Natural killer cell (primary cell): ENCODE data around the gene WWC1. TPM values are rescaled to one million over a fixed set of nuclear protein-coding genes. Genes with fewer than 3 reads are reported as not detected.

Experiments used
- ATAC-seq, 3 donors: fragments of 150-1000 bp in 2 of 3; fragments of 200-7000 bp in 1 of 3; cut with Tn5 transposase; 1 replicate in 1 of 3; 2 replicates in 2 of 3; pipeline ENCODE4 v1.10.0; 2021; ENCODE audit warnings: mild to moderate bottlenecking in 2 of 3, moderate library complexity in 2 of 3
- DNase-seq, 2 donors: peaks; one replicate each; pipeline versions ENCODE4 v3.0.0 to v3.0.0-alpha.2; 2013 to 2021; ENCODE audit warnings: mixed read lengths in 1 of 2
- H3K27ac ChIP-seq: one replicate; pipeline ENCODE4 v1.5.1; 2013; ENCODE audit warnings: mild to moderate bottlenecking, low read length
- H3K27me3 ChIP-seq: one replicate; pipeline ENCODE4 v1.6.1; 2013; ENCODE audit warnings: low read length; ENCODE audit not compliant: control insufficient read depth, insufficient read depth
- H3K36me3 ChIP-seq: one replicate; pipeline ENCODE4 v1.6.1; 2013; ENCODE audit warnings: low read length; ENCODE audit not compliant: control insufficient read depth, insufficient read depth
- H3K4me1 ChIP-seq: one replicate; pipeline ENCODE4 v1.6.1; 2013; ENCODE audit warnings: low read length; ENCODE audit not compliant: control insufficient read depth, insufficient read depth
- H3K4me3 ChIP-seq: one replicate; pipeline ENCODE4 v1.5.1; 2013; ENCODE audit warnings: low read length
- H3K9me3 ChIP-seq: one replicate; pipeline ENCODE4 v1.6.1; 2013; ENCODE audit warnings: low read length; ENCODE audit not compliant: control insufficient read depth, insufficient read depth
- H3K27ac Mint-ChIP-seq, 2 donors: one replicate each; pipeline ENCODE4 v1.8.0; 2022; ENCODE audit warnings: mild to moderate bottlenecking in 2 of 2, mixed read lengths in 2 of 2, moderate library complexity in 1 of 2
- H3K27me3 Mint-ChIP-seq, 2 donors: one replicate each; pipeline ENCODE4 v1.8.0; 2022; ENCODE audit warnings: low read depth in 2 of 2, mixed read lengths in 2 of 2
- H3K36me3 Mint-ChIP-seq: one replicate; pipeline ENCODE4 v1.8.0; 2022; ENCODE audit warnings: mixed read lengths
- H3K4me1 Mint-ChIP-seq, 2 donors: one replicate each; pipeline ENCODE4 v1.8.0; 2022; ENCODE audit warnings: mixed read lengths in 2 of 2
- H3K4me3 Mint-ChIP-seq: one replicate; pipeline ENCODE4 v1.8.0; 2022; ENCODE audit warnings: mild to moderate bottlenecking, moderate library complexity, mixed read lengths
- H3K9me3 Mint-ChIP-seq, 2 donors: one replicate each; pipeline ENCODE4 v1.8.0; 2022; ENCODE audit warnings: mixed read lengths in 2 of 2
- WGBS: methylation state at CpG from one replicate; pipeline ENCODE4 v1.1.7; 2013; ENCODE audit warnings: missing lambda C conversion rate; ENCODE audit not compliant: insufficient coverage; 5-methylcytosine and 5-hydroxymethylcytosine counted together
- intact Hi-C: fragments of 100-400 bp; cut with micrococcal nuclease; formaldehyde crosslinking; loops from one replicate; pipeline ENCODE4 v1.14.2; 2022
- total RNA-seq, 4 donors: library from RNA; stranded (reverse); fragments of 120-200 nt in 1 of 4; gene quantifications; one replicate each; pipeline versions ENCODE4 v1.2.3 to v1.2.4, GENCODE V29; 2013 to 2022
- TF ChIP-seq, protein P1 (sequence below): fragments of 200-600 bp; IDR thresholded peaks from one replicate; pipeline ENCODE4 v1.8.0; 2022; ENCODE audit warnings: antibody characterized with exemption

The WWC1 gene
- total RNA-seq, 3 donors from 2014 or later (not counting 1 experiment from before 2014, with no cell fraction given): 0.42 to 0.66 (median 0.53) TPM

DNA sequence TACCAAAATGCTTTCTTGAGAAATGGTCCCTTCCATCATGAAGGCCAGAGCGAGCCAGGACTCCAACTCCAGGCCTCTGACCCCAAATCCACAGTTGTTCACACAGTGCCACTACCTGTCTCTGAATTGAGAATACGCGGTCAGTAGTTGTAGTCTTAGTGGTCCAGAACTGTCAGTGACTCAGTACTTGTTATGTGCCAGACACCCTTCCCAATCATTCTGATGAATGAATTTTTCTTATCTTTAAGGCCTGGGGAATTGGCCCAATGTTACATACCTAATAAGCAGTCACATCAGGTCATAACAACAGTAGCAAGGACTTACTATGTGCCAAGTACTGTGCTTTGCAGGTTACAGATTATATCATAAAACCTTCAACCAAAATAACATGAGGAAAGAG, 122.2 kb downstream of the WWC1 start:
- WGBS: 91% methylated on average over 3 of the region's 3 CpGs
- H3K27ac Mint-ChIP-seq: no peak overlapping the region

DNA sequence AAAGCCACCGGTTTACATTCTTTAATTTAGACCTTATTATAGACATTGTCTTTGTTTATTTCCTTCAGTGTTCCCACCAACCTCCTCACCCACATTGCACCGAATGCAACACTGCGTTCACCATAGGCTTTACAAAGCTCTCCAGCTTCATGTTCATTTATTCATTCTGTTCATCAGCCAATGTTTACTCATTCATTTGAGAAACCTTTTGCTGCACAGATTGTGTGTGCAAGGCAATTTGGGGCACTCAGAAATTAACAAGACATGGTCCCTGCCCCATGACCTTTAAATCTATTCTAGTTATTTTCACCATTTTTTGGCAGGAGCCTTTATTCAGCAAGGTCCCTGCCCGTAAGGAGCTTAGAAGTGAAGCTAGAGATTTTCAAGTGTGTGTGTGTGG, 124.0 kb downstream of the WWC1 start:
- DNase-seq (no peak), ATAC-seq (no peak)
- Histone ChIP-seq H3K27me3 (no peaks in the 10 kb centered on the region), H3K27ac (no peak overlapping the region), H3K36me3 (no peaks in the 10 kb centered on the region), H3K4me3 (no peak overlapping the region), H3K4me1 (no peaks in the 10 kb centered on the region), H3K9me3 (no peaks in the 10 kb centered on the region)
- TF ChIP-seq, protein P1, sequence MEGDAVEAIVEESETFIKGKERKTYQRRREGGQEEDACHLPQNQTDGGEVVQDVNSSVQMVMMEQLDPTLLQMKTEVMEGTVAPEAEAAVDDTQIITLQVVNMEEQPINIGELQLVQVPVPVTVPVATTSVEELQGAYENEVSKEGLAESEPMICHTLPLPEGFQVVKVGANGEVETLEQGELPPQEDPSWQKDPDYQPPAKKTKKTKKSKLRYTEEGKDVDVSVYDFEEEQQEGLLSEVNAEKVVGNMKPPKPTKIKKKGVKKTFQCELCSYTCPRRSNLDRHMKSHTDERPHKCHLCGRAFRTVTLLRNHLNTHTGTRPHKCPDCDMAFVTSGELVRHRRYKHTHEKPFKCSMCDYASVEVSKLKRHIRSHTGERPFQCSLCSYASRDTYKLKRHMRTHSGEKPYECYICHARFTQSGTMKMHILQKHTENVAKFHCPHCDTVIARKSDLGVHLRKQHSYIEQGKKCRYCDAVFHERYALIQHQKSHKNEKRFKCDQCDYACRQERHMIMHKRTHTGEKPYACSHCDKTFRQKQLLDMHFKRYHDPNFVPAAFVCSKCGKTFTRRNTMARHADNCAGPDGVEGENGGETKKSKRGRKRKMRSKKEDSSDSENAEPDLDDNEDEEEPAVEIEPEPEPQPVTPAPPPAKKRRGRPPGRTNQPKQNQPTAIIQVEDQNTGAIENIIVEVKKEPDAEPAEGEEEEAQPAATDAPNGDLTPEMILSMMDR: no peak
- 96% methylated on average over 4 of the region's 4 CpGs for WGBS
- Mint-ChIP-seq H3K4me1 (no peaks in the 10 kb centered on the region), H3K36me3 (no peaks in the 10 kb centered on the region), H3K9me3 (no peaks in the 10 kb centered on the region), H3K4me3 (no peak overlapping the region), H3K27me3 (no peaks in the 10 kb centered on the region), H3K27ac (no peak overlapping the region)
- intact Hi-C loops: no loop called here

More for the DNA sequence above, 122.2 kb downstream of the WWC1 start:
- Mint-ChIP-seq H3K4me3 (no peak overlapping the region), H3K9me3 (no peaks in the 10 kb centered on the region), H3K36me3 (no peaks in the 10 kb centered on the region), H3K27me3 (no peaks in the 10 kb centered on the region), H3K4me1 (peaks cover 0 to 15% of the 10 kb centered on the region in 2 donors)
- DNase-seq (no peak), ATAC-seq (no peak)
- Histone ChIP-seq H3K36me3 (no peaks in the 10 kb centered on the region), H3K9me3 (no peaks in the 10 kb centered on the region), H3K4me1 (peaks cover 5% of the 10 kb centered on the region), H3K27ac (no peak overlapping the region), H3K27me3 (no peaks in the 10 kb centered on the region), H3K4me3 (no peak overlapping the region)
- TF ChIP-seq, protein P1: no peak
- intact Hi-C loops: no loop called here

DNA sequence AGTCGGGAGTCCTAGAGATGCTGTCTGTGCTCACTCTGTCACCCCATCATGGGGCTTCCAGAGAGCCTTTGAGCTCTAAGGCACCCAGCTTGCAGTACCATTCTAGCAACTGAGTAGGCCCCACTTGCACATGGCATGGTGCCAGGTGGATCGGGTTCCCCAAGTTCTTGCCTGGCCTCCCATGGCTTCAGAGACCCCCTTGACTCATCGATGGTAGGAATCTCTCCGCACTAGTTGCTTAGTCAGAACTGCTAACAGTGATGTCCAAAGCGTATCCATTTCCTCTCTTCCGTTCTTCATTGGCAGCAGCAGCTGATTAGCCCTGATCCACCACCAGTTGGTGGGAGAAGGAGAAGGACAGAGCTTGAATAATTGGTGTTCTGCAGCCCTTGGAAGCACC, 124.5 kb downstream of the WWC1 start:
- intact Hi-C loops: no loop called here
- H3K27ac ChIP-seq: no peak overlapping the region
- H3K9me3 Mint-ChIP-seq: no peaks in the 10 kb centered on the region
- no peak overlapping the region for H3K27ac Mint-ChIP-seq
- ATAC-seq: no peak
- H3K36me3 Mint-ChIP-seq: no peaks in the 10 kb centered on the region
- DNase-seq: no peak
- TF ChIP-seq, protein P1: no peak
- H3K27me3 Mint-ChIP-seq: peaks cover 0 to 4% of the 10 kb centered on the region in 2 donors
- no peaks in the 10 kb centered on the region for H3K4me1 Mint-ChIP-seq
- 81% methylated on average over 6 of the region's 6 CpGs for WGBS
- H3K4me3 Mint-ChIP-seq: no peak overlapping the region
- no peaks in the 10 kb centered on the region for H3K27me3 ChIP-seq
- H3K9me3 ChIP-seq: no peaks in the 10 kb centered on the region
- H3K36me3 ChIP-seq: no peaks in the 10 kb centered on the region
- no peaks in the 10 kb centered on the region for H3K4me1 ChIP-seq
- no peak overlapping the region for H3K4me3 ChIP-seq

DNA sequence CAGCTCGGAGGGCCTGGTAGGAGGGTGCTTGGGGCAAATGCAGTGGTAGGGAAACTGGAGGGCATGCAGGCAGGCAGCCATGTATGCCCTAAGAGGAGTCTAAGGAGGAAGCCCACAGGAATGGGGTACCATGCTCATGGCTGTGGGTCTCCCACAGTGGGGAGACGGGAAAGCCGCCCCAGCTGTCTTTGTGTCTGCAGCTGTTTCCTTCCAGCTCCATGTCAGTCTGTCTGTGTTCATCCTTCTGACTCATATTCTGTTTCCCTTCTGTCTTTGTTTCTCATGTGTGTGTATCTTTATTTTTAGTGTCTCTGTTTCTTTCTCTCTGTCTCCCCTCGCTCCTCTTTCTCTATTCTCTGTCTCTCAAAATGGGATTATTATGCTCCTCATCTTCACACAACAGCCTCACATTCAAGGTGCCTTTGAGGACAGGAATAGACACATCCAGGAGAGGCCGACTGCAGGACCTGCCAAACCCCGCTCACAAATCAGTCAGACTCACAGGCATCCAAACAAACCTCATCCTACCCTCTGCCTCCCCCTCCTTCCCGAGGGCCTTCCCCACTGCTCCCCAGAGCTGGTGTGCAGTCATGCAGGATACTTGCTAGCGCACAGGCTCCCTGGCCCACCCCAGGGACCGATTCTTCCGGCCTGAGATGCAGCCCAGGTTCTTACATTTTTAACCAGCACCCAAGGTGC, 126.4 kb downstream of the WWC1 start:
- Mint-ChIP-seq H3K36me3 (no peaks in the 10 kb centered on the region), H3K4me3 (no peak overlapping the region), H3K4me1 (no peaks in the 10 kb centered on the region), H3K9me3 (no peaks in the 10 kb centered on the region), H3K27ac (no peak overlapping the region), H3K27me3 (peaks cover 0 to 4% of the 10 kb centered on the region in 2 donors)
- no peak for ATAC-seq
- Histone ChIP-seq H3K27me3 (no peaks in the 10 kb centered on the region), H3K27ac (no peak overlapping the region), H3K9me3 (no peaks in the 10 kb centered on the region), H3K4me3 (no peak overlapping the region), H3K4me1 (no peaks in the 10 kb centered on the region), H3K36me3 (no peaks in the 10 kb centered on the region)
- 88% methylated on average over 10 of the region's 10 CpGs for WGBS
- TF ChIP-seq, protein P1: no peak
- DNase-seq: no peak
- intact Hi-C loops: no loop called here
